Right renal pelvis (tissue), 4 donors: ENCODE measurements around the gene RGPD6. TPM values are rescaled to one million over a fixed set of nuclear protein-coding genes. Genes with fewer than 3 reads are reported as not detected.
"Not testable (repeated sequence)": the region's sequence is repeated elsewhere in the genome, so short reads cannot be mapped to it uniquely, and the experiment has no call there.

ENCODE experiments used
- DNase-seq, 4 donors: peaks; one replicate each; pipeline ENCODE4 v3.0.0-alpha.2; 2013; ENCODE audit warnings: low read depth in 4 of 4, low spot score in 3 of 4, missing footprints in 1 of 4
- polyA plus RNA-seq, 4 donors: library from polyadenylated mRNA; unstranded; fragments of 120-200 nt; gene quantifications; one replicate each; pipeline ENCODE4 v1.2.1, GENCODE V29; 2013; ENCODE audit not compliant: insufficient read length in 4 of 4

RGPD6 gene
- 10 to 100 TPM; 29.3 to 44.1 (median 34.2) TPM for polyA plus RNA-seq

DNA sequence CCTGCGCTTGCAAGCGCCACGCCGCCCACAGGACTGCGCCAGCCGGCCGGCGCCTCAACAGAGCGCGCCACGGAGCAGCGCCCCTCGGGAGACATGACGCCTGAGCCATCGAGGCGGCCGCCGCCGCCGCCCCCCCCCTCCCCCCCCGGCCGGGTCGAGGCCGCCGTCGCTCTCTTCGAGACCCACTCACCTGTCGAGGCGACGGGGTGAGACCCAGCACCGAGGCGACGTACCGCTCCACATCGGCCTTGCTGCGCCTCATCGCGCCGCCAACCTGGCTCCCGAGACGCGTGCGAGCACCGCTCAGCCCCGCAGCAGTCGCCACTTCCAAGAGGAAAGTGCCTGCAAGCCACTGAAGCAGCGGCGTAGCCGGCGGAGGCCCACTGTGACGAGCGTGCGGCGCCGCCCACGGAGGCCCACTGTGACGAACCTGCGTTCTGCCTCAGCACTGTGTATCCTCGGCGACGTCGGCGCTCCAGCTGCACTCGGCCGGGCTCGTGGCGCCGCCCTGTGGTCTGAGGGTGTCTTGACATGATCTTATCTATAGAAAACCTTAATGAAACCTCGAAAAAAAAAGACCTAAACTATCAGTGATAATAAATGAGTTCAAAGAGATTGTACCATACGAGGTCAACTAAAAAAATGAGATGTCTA, at the start of gene RGPD6:
Gene RGPD6 (minus strand): TSS at position 460 of the 654 bp plus-strand sequence. CDS start 198 bp downstream, at position 262.
- DNase-seq, result not testable (repeated sequence)

DNA sequence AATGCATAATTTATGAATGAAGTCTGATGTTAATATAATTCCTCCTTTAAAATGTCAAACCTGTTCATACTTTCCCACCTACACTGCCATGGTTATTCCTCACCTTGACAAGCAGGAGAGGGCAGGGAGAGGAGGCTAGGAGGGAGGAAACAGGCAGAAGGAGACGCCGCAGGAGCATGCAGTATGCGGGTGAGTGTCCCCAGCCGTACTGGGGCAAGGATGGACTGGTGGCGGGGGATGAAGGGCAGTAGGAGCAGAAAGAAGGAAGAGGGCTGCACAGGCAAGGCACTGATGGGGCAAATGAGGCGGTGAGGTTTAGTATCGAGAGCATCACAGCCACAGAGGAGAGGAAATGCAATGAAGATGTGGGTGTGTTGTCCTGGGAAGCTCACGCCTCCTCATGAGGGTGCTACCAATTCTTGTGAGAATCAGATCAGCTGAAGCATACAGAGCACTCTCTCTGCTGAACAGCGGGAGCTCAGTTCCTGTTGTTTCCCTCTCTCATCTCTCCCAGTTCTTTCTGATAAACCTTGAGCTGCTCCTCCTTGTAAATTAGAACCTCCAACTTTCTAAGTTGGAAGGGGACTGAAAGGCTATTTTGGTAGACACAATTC, 42.4 kb upstream of the RGPD6 start:
- not testable (repeated sequence) for DNase-seq

DNA sequence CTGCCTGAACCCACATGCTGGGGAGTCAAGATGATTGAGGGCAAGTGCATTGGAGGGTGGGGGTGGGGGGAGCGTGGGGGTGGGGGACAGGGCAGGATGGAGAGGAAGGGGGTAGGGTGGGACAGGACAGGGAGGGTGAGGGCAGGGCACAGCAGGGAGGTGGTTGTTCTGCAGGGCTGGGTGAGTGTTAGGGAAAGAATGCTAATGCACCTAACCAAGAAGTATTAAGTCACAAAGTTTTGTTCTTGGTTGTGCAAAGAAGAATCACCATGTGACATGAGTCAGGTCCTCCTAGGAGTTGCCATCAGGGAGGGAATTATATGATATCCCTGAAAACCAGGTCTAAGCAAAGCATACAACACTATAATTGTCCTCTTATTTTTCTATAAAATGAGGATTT, 36.9 kb upstream of the RGPD6 start:
- DNase-seq, result not testable (repeated sequence)

DNA sequence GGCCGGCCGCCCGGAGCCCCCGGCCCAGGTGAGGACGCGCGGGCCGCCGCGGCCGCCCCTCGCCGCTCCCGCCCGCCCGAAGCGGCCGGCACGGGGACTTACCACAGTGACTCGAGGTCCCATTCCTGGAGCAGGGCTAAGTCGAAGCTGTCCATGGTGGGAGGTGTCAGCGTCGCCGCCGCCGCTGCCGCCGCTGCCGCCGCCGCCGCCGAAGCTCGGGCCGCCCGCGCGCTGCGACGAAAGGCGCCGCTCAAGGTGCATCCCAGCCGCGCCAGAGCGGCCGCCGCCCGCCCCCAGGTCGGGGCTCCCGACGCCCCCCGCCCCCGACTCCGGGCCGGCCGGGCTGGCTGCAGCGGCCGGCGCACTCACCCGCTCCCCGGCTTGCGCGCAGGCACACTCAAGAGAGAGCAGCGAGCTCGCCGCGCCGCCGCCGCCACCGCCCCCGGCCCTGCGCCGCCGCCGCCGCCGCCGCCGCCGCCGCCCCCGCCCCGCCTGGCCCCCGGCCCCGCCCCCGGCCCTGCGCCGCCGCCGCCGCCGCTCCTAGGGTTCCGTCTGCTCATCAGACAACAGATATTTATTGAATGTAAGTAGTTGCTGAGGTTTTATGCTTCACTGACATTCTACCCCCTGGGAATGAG, 33.7 kb upstream of the RGPD6 start:
- DNase-seq, result not testable (repeated sequence)

DNA sequence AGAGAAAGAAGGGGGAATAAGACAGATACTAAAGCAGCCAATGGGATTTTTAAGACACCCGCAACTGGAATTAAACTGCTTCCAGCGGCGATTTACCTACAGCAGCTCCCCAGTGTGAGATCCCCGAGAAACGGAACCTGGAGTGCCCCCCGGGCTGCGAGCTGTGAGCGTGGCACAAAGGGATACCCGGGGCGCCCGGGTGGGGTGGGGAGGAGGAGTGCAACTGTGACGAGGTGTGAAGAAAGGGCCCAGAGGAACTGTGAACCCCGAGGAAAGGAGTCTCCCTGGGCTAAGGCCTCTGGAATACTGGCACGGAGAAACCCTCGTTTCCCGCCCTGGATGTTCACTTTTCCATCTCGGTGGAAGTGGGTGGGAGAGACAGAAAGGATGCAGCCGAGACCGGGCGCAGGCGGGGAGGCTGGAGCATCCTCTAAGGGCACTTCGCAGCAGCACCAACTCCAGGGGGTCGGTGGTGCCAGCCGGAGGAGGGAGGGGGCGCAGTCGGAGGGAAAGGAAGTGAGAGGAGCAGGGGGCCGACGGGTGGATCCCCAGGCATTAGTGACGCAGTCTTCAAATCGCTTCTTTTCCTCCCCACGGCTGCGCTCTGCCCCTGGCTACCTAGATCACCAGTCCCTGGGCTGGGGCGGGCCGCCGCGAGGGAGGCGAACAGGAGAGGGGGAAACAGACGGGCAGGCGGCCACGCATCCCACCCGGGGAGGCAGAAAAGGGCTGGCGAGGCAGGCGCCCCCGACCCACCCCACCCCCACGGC, 33.0 kb upstream of the RGPD6 start:
- not testable (repeated sequence) for DNase-seq

DNA sequence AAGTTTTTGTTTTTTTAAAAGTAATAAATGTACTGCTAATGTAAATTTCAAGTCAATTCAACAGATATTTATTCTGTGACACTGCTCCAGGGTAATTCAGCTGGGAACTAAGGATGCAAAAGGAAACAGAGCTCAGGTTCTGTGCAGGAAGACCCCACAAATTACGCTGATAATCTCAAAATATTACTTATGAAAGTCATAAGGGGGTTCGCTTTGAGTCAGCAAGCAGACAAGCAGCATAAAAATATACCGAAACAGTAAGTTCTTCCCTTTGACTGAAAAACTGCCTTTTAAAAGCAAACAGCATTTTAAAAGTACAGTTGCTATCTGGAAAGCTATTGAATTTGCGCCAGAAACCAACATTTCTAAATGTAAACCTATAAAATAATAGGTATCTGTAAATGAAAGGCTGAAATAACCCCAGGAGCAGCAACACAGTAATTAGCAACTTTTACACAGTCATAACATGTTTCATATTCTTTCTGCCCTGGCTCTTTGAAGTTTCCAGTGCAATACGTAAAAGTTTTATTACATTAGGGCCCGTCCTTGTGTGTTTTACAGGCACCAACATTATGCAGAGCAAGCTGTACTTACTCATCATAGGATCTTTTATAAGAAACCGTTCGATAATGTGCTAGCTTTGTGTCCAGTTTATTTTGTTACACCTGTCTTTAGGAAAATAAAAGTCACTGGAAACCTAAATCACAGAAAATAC, 31.9 kb upstream of the RGPD6 start:
- DNase-seq, result not testable (repeated sequence)

DNA sequence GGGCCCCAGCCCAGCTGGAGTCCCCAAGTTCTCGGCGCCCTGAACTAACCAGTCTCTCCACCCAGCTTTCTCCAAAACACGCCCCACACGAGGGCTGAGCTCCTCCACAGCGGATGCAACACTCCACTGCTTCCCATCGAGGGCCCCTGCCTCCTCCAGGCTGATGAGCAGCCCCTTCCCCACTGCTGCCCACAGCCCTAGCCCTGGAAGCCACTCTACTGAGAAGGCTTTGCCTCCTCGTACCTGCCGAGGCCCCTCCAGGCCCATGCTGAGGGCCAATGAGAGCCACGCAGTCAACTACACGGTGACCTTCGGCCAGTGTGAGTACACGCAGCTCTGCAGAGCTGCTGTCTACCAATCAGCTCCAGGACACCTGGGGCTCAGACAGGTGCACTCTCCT, 28.0 kb upstream of the RGPD6 start:
- not testable (repeated sequence) for DNase-seq

DNA sequence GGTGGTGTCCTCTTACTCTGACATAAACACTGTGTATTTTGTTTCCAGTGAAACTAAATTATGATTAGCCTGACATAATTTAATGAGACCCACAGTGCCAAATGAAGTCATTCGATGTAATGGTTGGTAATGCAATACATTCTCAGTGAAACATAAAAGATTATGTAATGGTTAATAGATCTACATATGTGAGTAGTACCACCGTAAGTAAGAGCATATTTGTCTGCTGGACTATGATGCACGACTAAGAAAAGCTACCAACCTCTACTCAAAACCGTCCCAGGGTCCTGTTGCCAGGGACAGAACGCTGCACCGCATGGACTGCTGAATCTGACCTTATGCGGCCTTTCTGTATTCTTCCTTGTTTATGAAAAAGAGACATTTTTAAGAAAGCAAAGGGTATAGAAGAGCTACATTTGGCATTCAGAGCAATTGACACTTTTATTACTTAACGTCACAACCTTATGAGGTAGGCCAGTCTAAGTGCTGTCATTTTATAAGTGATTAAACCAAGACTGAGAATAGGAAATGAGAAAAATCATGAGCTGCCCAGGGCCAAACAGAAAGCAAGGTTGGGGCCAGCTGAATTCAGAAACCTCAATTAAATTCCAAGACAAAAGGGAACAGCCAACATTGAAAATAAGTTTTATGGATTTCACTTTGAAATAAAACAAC, 27.0 kb upstream of the RGPD6 start:
- DNase-seq, result not testable (repeated sequence)

DNA sequence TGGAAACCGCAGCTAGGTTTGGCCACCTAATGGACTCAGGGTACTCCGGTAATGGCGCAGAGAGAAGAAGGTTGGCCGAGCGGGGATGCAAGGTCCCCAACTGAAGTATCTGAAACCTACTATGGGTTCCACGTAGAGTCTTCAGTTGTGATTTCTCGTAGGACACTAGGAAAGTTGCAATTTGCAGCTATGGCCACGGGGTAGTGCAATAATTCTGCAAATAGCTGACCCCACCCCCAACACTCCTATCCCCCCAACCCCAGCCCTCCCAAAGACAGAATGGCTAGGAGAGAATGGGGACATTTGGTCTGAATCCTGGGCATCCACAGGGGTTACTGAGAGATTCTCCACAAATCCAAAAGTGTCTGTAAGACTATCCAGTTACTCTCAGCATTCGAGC, 25.1 kb upstream of the RGPD6 start:
- DNase-seq, result not testable (repeated sequence)

DNA sequence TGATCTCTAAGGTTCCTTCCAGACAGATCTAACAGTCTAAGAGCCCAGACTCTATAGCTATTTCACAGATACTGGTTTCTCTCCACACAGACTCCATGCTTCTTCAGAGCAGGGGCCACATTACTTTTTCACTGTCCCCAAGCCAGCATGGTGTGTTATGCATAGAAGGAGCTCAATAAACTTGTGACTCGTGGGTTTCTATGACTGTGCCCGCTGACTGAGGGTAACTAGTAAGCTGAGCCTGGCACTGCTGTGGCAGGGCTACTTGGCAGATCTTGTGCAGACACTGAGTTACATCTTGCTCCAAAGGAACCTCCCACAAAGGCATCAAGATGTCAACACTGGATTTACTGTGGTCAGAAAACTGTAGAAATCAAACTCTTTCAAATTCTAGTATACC, 15.0 kb upstream of the RGPD6 start:
- not testable (repeated sequence) for DNase-seq

DNA sequence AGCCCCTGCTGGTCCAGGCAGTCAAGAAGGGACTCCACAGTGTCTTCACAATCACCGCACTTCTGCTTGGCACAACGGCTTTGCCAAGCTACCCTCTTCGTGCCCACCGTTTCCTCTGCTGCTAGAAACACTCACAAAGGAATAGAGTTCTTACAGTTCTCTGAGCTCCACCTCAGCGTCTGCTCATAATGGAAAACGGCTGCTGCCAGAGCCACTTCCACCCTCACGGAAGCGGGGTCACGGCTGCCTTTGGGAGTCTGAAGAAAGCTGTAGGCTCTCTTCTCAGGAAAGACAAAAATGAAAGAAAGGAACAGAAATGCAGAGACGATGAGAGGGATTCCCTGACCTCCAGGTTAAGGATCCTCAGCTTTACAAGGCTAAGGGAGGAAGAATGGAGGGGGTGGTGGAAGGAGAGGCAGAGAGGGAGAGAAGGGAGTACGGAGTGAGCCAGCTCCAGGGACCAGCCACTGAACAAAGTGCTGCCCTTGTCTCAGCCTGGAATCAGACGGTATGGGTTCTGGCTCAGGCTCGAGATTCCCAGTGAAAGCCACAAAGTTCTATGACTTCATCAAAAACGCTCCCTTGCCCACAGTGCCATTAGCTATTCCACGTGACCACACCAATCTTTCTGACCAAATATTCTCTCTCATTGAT, 12.8 kb upstream of the RGPD6 start:
- DNase-seq, result not testable (repeated sequence)

DNA sequence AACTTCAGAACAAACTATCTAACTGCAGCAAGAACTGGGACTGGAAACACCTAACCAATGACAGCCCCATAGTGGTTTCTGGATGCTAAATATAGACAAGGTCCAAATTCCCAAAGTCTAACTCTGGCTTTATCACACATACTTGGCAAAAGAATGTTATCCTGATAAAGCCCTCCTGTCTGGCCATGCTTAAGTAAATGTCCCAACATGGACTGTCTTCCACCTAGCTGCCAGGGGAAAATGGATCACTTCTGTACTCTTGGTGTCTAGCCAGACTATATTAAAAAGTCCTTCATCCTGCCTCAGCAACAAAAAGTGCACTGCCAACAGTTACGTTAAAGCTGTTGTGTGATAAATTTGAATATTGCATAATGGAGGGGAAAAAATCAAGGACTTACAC, 11.5 kb upstream of the RGPD6 start:
- DNase-seq, result not testable (repeated sequence)

DNA sequence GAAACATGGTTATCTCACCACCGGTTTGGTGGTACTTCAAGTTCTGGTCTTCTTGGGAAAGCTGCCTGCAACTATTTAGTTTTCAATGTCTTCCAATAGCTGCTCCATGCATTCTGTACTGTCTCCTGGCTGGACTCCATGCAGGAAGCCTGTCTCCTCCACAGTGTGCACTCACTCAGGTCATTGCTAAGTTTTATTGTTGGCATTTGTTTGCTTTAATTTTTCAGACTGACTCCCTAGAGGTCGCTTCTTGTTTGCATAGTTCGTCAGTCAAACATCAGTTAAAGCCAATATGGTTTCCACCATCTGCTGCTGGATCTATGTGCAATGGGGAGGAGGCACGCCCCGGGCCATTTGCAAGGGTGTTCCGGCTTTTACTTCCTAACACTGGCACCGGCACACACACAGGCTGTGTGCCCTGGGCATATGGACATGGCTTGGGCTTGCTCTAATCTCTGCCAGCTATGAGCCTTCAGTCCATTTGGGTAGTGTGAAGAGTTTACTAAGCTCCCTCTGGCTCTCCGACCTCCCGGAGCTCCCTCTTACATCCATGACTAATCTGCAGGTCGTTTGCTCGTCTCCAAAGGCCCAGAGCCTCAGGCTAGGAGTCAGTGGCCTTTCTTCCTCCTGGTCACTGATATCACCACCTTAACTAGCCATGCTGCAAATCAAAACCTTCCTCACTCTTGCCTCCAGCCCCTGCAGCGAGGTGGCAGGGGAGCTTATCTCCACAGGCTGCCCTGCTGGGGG, 2.4 kb upstream of the RGPD6 start:
- not testable (repeated sequence) for DNase-seq

DNA sequence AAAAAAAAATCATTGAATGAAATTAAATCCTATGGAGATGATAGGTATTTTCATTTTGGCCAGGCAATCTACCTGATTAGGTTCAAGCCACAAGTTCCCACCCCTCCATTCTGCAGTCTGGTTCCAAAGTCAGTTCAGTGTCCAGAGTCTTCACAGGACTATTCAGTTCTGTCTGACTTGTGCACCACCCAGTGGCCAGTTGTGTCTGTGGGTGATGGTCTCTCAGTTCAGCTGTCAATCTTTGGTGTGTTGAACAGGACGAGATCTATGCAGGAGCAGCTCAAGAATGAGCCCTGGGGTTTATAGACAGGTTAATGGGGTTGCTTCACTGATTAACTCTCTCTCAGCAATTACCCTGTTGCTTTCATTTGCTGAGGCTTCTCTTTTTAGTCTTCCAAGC, 1.4 kb upstream of the RGPD6 start:
- DNase-seq, result not testable (repeated sequence)

DNA sequence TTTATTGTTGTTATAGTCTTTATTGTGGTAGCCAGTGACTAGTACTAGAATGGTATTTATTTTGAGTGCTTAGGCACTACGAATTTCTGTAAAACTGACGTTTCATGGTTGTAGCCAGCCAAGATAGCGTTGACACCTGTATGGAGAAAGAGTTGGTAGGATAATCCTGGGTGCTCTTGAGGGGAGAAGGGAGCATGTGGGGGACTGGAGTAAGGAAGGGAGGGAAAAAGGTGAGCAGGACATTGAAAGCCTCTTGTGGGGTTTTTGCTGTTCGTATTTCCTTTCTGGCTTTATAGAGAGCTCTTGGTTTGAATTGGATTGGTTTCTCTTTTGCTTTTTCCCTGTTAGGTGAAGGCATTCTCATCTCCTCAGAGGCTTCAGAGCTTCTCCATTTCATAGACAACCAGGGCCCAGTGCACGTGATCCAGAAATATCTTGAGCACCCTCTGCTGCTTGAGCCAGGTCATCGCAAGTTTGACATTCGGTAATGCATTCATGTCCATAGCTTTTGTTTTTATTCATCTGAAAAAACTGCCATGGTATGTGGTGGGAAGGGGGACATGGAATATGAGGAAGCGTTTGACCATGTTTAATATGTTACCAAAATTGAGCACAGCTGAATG, 77.2 kb downstream of the RGPD6 start:
- not testable (repeated sequence) for DNase-seq

DNA sequence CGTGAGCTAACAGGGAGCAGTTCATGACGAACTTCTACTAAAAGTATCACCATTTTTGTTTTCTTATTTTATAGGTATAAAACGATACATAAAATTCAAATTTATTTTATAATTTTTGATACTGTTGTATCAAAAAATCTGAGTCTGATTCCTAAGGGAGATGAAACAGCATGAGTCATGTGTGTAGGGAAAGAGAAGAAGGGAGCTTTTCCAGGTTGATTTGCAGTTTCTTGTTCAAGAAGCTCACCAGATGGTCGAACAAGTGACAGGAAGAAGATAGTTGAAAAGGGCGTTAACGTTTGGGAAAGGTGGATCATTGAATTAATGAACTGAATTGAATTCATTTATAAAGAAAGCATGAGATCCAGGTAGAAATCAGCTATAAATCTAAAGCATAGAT, 81.0 kb downstream of the RGPD6 start:
- DNase-seq, result not testable (repeated sequence)

DNA sequence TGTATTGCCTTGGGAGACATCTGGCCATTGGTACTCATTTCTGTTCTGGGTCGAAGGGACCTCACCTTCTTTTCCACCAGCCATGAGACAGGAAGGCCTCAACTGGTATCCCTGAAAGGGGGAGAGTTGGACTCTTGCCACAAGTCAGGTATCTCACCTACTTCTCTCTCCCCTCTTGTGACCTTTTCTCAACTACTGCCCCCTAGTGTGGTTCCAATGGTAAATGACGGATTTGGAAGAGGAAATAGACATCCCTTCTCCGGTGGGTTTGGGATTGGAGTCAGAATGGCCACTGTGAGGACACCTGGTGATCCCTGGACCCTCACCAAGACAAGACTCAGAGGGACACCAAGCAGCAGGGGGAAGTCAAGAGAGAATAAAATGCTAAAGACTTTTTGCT, 82.5 kb downstream of the RGPD6 start:
- not testable (repeated sequence) for DNase-seq

DNA sequence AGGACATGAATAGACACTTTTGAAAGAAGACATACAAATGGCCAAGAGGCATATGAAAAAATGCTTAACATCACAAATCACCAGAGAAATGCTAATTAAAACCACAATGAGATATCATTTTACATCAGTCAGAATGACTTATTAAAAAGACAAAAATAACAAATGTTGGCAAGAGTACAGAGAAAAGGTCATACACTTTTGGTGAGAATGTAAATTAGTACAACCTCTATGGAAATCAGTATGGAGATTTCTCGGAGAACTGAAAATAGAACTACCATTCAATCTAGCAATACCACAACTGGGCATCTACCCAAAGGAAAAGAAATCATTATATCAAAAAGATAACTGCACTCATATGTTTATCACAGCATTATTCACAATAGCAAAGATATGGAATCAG, 88.0 kb downstream of the RGPD6 start:
- DNase-seq, result not testable (repeated sequence)
